ENCODE results near the gene MYH9.
"Not testable (repeated sequence)": the region's sequence is repeated elsewhere in the genome, so short reads cannot be mapped to it uniquely, and the experiment has no call there.

The MYH9 gene

GRCh38 chr22:36291831-36292740 lies 95.7 kb downstream of the MYH9 start:
- Mint-ChIP-seq H3K36me3 (peaks cover 14% of the 10 kb centered on the region), H3K27me3 (no peaks in the 10 kb centered on the region), H3K9me3 (ENCODE audit: low read depth) (no peaks in the 10 kb centered on the region), H3K27ac (peak overlapping the region; percentile 50), H3K4me3 (peak overlapping the region; percentile 35), H3K4me1 (ENCODE audit: low read depth) (peaks cover 55% of the 10 kb centered on the region)

- peaks cover 62% of the 10 kb centered on the region for H3K4me1 Mint-ChIP-seq (ENCODE audit: low read depth)
- not testable (repeated sequence) for H3K9me3 Mint-ChIP-seq (ENCODE audit: low read depth); H3K4me3 Mint-ChIP-seq; H3K27ac Mint-ChIP-seq; H3K27me3 Mint-ChIP-seq
- H3K36me3 Mint-ChIP-seq: peaks cover 13% of the 10 kb centered on the region
These were observed 97.2 kb downstream of the MYH9 start for GRCh38 chr22:36290391-36291075.

GRCh38 chr22:36289948-36290371 lies 97.8 kb downstream of the MYH9 start:
- not testable (repeated sequence) for H3K9me3 Mint-ChIP-seq (ENCODE audit: low read depth); H3K27me3 Mint-ChIP-seq
- peak overlapping the region; percentile 86 for H3K27ac Mint-ChIP-seq
- H3K4me1 Mint-ChIP-seq (ENCODE audit: low read depth): peaks cover 59% of the 10 kb centered on the region
- peak overlapping the region; percentile 73 for H3K4me3 Mint-ChIP-seq
- peaks cover 13% of the 10 kb centered on the region for H3K36me3 Mint-ChIP-seq

- Mint-ChIP-seq H3K27me3 (no peaks in the 10 kb centered on the region), H3K4me1 (ENCODE audit: low read depth) (peaks cover 57% of the 10 kb centered on the region), H3K36me3 (peaks cover 12% of the 10 kb centered on the region), H3K9me3 (ENCODE audit: low read depth) (no peaks in the 10 kb centered on the region), H3K27ac (peak overlapping the region; percentile 86), H3K4me3 (peak overlapping the region; percentile 73)
These were observed 98.3 kb downstream of the MYH9 start for GRCh38 chr22:36289406-36289870.

GRCh38 chr22:36288571-36289405 lies 99.0 kb downstream of the MYH9 start:
- no peaks in the 10 kb centered on the region for H3K27me3 Mint-ChIP-seq
- no peaks in the 10 kb centered on the region for H3K9me3 Mint-ChIP-seq (ENCODE audit: low read depth)
- peaks cover 52% of the 10 kb centered on the region for H3K4me1 Mint-ChIP-seq (ENCODE audit: low read depth)
- no peak overlapping the region for H3K4me3 Mint-ChIP-seq
- H3K27ac Mint-ChIP-seq: peak overlapping the region; percentile 81
- peaks cover 10% of the 10 kb centered on the region for H3K36me3 Mint-ChIP-seq

- H3K36me3 Mint-ChIP-seq: peaks cover 10% of the 10 kb centered on the region
- peak overlapping the region; percentile 81 for H3K27ac Mint-ChIP-seq
- peaks cover 50% of the 10 kb centered on the region for H3K4me1 Mint-ChIP-seq (ENCODE audit: low read depth)
- no peaks in the 10 kb centered on the region for H3K27me3 Mint-ChIP-seq
- no peak overlapping the region for H3K4me3 Mint-ChIP-seq
- no peaks in the 10 kb centered on the region for H3K9me3 Mint-ChIP-seq (ENCODE audit: low read depth)
These were observed 99.8 kb downstream of the MYH9 start for GRCh38 chr22:36287881-36288515.

GRCh38 chr22:36286096-36286957 lies 101.4 kb downstream of the MYH9 start:
- peaks cover 4% of the 10 kb centered on the region for H3K36me3 Mint-ChIP-seq
- H3K27ac Mint-ChIP-seq: peak overlapping the region; percentile 91
- no peak overlapping the region for H3K4me3 Mint-ChIP-seq
- H3K4me1 Mint-ChIP-seq (ENCODE audit: low read depth): peaks cover 38% of the 10 kb centered on the region
- no peaks in the 10 kb centered on the region for H3K9me3 Mint-ChIP-seq (ENCODE audit: low read depth)
- no peaks in the 10 kb centered on the region for H3K27me3 Mint-ChIP-seq

- Mint-ChIP-seq H3K4me1 (ENCODE audit: low read depth) (peaks cover 35% of the 10 kb centered on the region), H3K36me3 (peaks cover 4% of the 10 kb centered on the region), H3K4me3 (no peak overlapping the region), H3K27me3 (no peaks in the 10 kb centered on the region), H3K27ac (no peak overlapping the region), H3K9me3 (ENCODE audit: low read depth) (no peaks in the 10 kb centered on the region)
These were observed 102.2 kb downstream of the MYH9 start for GRCh38 chr22:36285545-36285944.

GRCh38 chr22:36285017-36285416 lies 102.8 kb downstream of the MYH9 start:
- Mint-ChIP-seq H3K27ac (no peak overlapping the region), H3K36me3 (peaks cover 4% of the 10 kb centered on the region), H3K27me3 (no peaks in the 10 kb centered on the region), H3K4me3 (no peak overlapping the region), H3K9me3 (ENCODE audit: low read depth) (no peaks in the 10 kb centered on the region), H3K4me1 (ENCODE audit: low read depth) (peaks cover 34% of the 10 kb centered on the region)

GRCh38 chr22:36284171-36284571 lies 103.6 kb downstream of the MYH9 start:
- H3K27me3 Mint-ChIP-seq: no peaks in the 10 kb centered on the region
- peaks cover 1% of the 10 kb centered on the region for H3K36me3 Mint-ChIP-seq

GRCh38 chr22:36282328-36282831 lies 105.4 kb downstream of the MYH9 start:
- Mint-ChIP-seq H3K4me3 (no peak overlapping the region), H3K4me1 (ENCODE audit: low read depth) (peaks cover 22% of the 10 kb centered on the region), H3K36me3 (peaks cover 2% of the 10 kb centered on the region), H3K27me3 (no peaks in the 10 kb centered on the region), H3K9me3 (ENCODE audit: low read depth) (no peaks in the 10 kb centered on the region), H3K27ac (no peak overlapping the region)

More at GRCh38 chr22:36284171-36284571, 103.6 kb downstream of the MYH9 start:
- H3K9me3 Mint-ChIP-seq (ENCODE audit: low read depth): no peaks in the 10 kb centered on the region
- no peak overlapping the region for H3K4me3 Mint-ChIP-seq
- H3K4me1 Mint-ChIP-seq (ENCODE audit: low read depth): peaks cover 27% of the 10 kb centered on the region
- peak overlapping the region; percentile 68 for H3K27ac Mint-ChIP-seq

- no peak overlapping the region for H3K4me3 Mint-ChIP-seq
- peak overlapping the region; percentile 70 for H3K27ac Mint-ChIP-seq
- no peaks in the 10 kb centered on the region for H3K27me3 Mint-ChIP-seq
- peaks cover 2% of the 10 kb centered on the region for H3K36me3 Mint-ChIP-seq
- H3K9me3 Mint-ChIP-seq (ENCODE audit: low read depth): no peaks in the 10 kb centered on the region
- peaks cover 19% of the 10 kb centered on the region for H3K4me1 Mint-ChIP-seq (ENCODE audit: low read depth)
These were observed 105.9 kb downstream of the MYH9 start for GRCh38 chr22:36281781-36282327.

- Mint-ChIP-seq H3K4me1 (ENCODE audit: low read depth) (peaks cover 22% of the 10 kb centered on the region), H3K27ac (peak overlapping the region; percentile 54), H3K27me3 (no peaks in the 10 kb centered on the region)
These were observed 107.4 kb downstream of the MYH9 start for GRCh38 chr22:36280379-36280778.

More at GRCh38 chr22:36280379-36280778, 107.4 kb downstream of the MYH9 start:
- H3K4me3 Mint-ChIP-seq: no peak overlapping the region
- peaks cover 2% of the 10 kb centered on the region for H3K36me3 Mint-ChIP-seq
- no peaks in the 10 kb centered on the region for H3K9me3 Mint-ChIP-seq (ENCODE audit: low read depth)

All from activated naive CD8-positive, alpha-beta T cell (primary cell).